Liver (tissue), 3 donors: ENCODE results near the gene COBL.

Experiments used
- CTCF ChIP-seq: fragments of 150-350 bp; IDR thresholded peaks from 2 replicates; pipeline ENCODE4 v1.5.1; 2017; ENCODE audit warnings: improper control_type of control experiment, low read depth, low read length; ENCODE audit not compliant: missing input control
- EGR1 ChIP-seq, 2 donors: IDR thresholded peaks; 2 replicates each; pipeline ENCODE4 v1.6.1; 2016 to 2018; ENCODE audit warnings: antibody characterized with exemption in 2 of 2, low read depth in 2 of 2
- FOXA1 ChIP-seq: IDR thresholded peaks from 2 replicates; pipeline ENCODE4 v1.6.1; 2016; ENCODE audit warnings: antibody characterized with exemption
- HNF4G ChIP-seq: IDR thresholded peaks from 2 replicates; pipeline ENCODE4 v1.6.1; 2016; ENCODE audit warnings: antibody characterized with exemption
- JUND ChIP-seq, 2 donors: IDR thresholded peaks; 2 replicates each; pipeline ENCODE4 v1.6.1; 2016; ENCODE audit warnings: antibody characterized with exemption in 2 of 2
- RAD21 ChIP-seq, 2 donors: IDR thresholded peaks; 2 replicates each; pipeline ENCODE4 v1.6.1; 2016; ENCODE audit warnings: antibody characterized with exemption in 2 of 2, mild to moderate bottlenecking in 2 of 2
- REST ChIP-seq: IDR thresholded peaks from 2 replicates; pipeline ENCODE4 v1.6.1; 2016; ENCODE audit warnings: antibody characterized with exemption, mild to moderate bottlenecking
- YY1 ChIP-seq: IDR thresholded peaks from 2 replicates; pipeline ENCODE4 v1.6.1; 2016; ENCODE audit warnings: antibody characterized with exemption, mild to moderate bottlenecking
- ZBTB33 ChIP-seq: IDR thresholded peaks from 2 replicates; pipeline ENCODE4 v1.6.1; 2016; ENCODE audit warnings: antibody characterized with exemption
- donor health status: healthy.
- donor health status: healthy.

DNA sequence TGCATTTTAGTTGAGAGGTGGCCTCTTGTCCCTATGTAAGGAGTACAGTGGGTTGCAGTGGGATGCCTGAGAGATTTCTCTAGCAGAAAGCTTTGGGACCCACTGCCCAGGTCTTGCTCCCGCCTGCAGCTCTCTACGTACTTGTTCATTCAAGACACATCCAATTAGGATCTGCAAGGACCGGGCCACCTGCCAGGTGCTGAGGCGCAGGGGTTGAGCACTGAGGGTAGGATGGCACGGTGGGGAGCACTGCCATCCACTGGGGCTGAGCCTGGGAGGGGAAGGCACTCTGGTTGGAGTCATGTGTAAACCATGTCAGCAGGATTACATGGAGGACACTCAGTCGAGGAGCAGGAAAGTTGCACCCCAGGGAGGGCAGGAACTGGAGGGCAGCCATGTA lies 342.8 kb downstream of the COBL start:
- TF ChIP-seq CTCF (no peak), HNF4G (no peak), EGR1 (IDR thresholded peaks at IDR 0.05; ENCODE audit: low read depth in 2 of 2) (no peak), FOXA1 (no peak), RAD21 (IDR thresholded peaks at IDR 0.05) (no peak), YY1 (no peak), JUND (IDR thresholded peaks at IDR 0.05) (no peak), REST (no peak), ZBTB33 (no peak)
